HepG2 (cell line): ENCODE results near the gene SLC1A2. TPM values are rescaled to one million over a fixed set of nuclear protein-coding genes. Genes with fewer than 3 reads are reported as not detected.

Experiments used
- ATAC-seq: fragments of 200-7000 bp; cut with Tn5 transposase; 3 replicates; pipeline ENCODE4 v1.9.1; 2020; ENCODE audit warnings: mild to moderate bottlenecking, moderate library complexity
- BruUV-seq: library from RNA; stranded (reverse); fragments of 400-500 nt; replicated peaks from 2 replicates; lab custom pipeline; 2021; lab: Mats Ljungman, UMichigan
- CTCF ChIA-PET: fragments of 300-600 bp; formaldehyde crosslinking; extraction: SDS; loops from one replicate; lab custom pipeline; 2021; ENCODE audit warnings: low total read pairs, inconsistent platforms, low intra/inter-chr PET ratio; lab: Yijun Ruan, JAX
- POLR2A ChIA-PET: fragments of 350-600 bp; sonication (Branson Sonifier 250); formaldehyde crosslinking; loops from one replicate; lab custom pipeline; 2020; ENCODE audit warnings: antibody characterized with exemption, inconsistent platforms; lab: Yijun Ruan, JAX
- DNase-seq: peaks from one replicate; pipeline ENCODE4 v3.0.0-alpha.2; 2015; ENCODE audit warnings: low spot score
- FAIRE-seq: peaks from 3 replicates; lab custom pipeline; 2011; peaks lifted over from hg19 to GRCh38; lab: Jason Lieb, UNC
- H2AFZ ChIP-seq: one replicate; pipeline ENCODE4 v1.6.1; 2011; ENCODE audit warnings: low read length, inconsistent platforms
- H3K27ac ChIP-seq: fragments of 300-600 bp; 3 replicates; pipeline ENCODE4 v1.8.0; 2011; ENCODE audit warnings: mixed run types, mild to moderate bottlenecking, mixed read lengths, low read length, inconsistent platforms; ENCODE audit not compliant: insufficient read depth; ENCODE audit errors: extremely low read length
- H3K27me3 ChIP-seq, 2 experiments: fragments of 200-600 bp in 1 of 2; 2 replicates in 1 of 2; 3 replicates in 1 of 2; pipeline versions ENCODE4 v1.6.0 to v1.8.0; 2011; ENCODE audit warnings: low read length in 2 of 2, mild to moderate bottlenecking in 2 of 2, moderate library complexity in 2 of 2, inconsistent platforms in 1 of 2; ENCODE audit not compliant: insufficient read depth in 2 of 2, control insufficient read depth in 1 of 2
- H3K36me3 ChIP-seq, 2 experiments: fragments of 200-600 bp in 1 of 2; replicated peaks in 1 of 2; 2 replicates in 1 of 2; 3 replicates in 1 of 2; pipeline versions ENCODE4 v1.5.1 to v1.8.0; 2011; ENCODE audit warnings: low read length in 2 of 2, inconsistent platforms in 1 of 2; ENCODE audit not compliant: insufficient read depth in 2 of 2, control insufficient read depth in 1 of 2
- H3K4me1 ChIP-seq: 2 replicates; pipeline ENCODE4 v1.5.1; 2012; ENCODE audit warnings: low read length, inconsistent platforms; ENCODE audit not compliant: insufficient read depth
- H3K4me2 ChIP-seq: 2 replicates; pipeline ENCODE4 v1.6.0; 2011; ENCODE audit warnings: low read depth, low read length, inconsistent platforms
- H3K4me3 ChIP-seq, 3 experiments: fragments of 200-600 bp in 1 of 3; sonication (generic), shearing (Covaris generic) in 1 of 3; replicated peaks in 1 of 3; 2 replicates each; pipeline ENCODE4 v1.5.1; 2011 to 2016; ENCODE audit warnings: low read length in 3 of 3, inconsistent platforms in 2 of 3, low read depth in 2 of 3, mild to moderate bottlenecking in 2 of 3, control low read depth in 1 of 3, mixed read lengths in 1 of 3; ENCODE audit not compliant: insufficient read depth in 1 of 3
- H3K79me2 ChIP-seq: one replicate; pipeline ENCODE4 v1.6.1; 2011; ENCODE audit warnings: low read length, inconsistent platforms; ENCODE audit not compliant: insufficient read depth
- H3K9ac ChIP-seq: 2 replicates; pipeline ENCODE4 v1.6.0; 2011; ENCODE audit warnings: mild to moderate bottlenecking, low read depth, low read length, inconsistent platforms; ENCODE audit not compliant: insufficient read depth
- H3K9me3 ChIP-seq: 2 replicates; pipeline ENCODE4 v1.5.1; 2012; ENCODE audit warnings: mild to moderate bottlenecking, low read length
- H4K20me1 ChIP-seq: 2 replicates; pipeline ENCODE4 v1.6.0; 2011; ENCODE audit warnings: inconsistent platforms, mild to moderate bottlenecking, low read length, moderate library complexity; ENCODE audit not compliant: insufficient read depth
- HNRNPK ChIP-seq: fragments of 200-400 bp; formaldehyde crosslinking; IDR thresholded peaks from 2 replicates; pipeline ENCODE4 v1.6.1; 2018; ENCODE audit warnings: low read length, low read depth, moderate library complexity, mild to moderate bottlenecking; ENCODE audit not compliant: poor library complexity, severe bottlenecking
- MAFF ChIP-seq: IDR thresholded peaks from 2 replicates; pipeline ENCODE4 v1.6.1; 2011; ENCODE audit warnings: low read depth, low read length, improper control_type of control experiment
- MAFK ChIP-seq, 2 experiments: IDR thresholded peaks in 1 of 2; conservative IDR thresholded peaks in 1 of 2; 2 replicates each; pipeline ENCODE4 v1.6.1; 2011; ENCODE audit warnings: improper control_type of control experiment in 2 of 2, low read length in 2 of 2
- TOE1 ChIP-seq: sonication (generic); formaldehyde crosslinking; IDR thresholded peaks from 2 replicates; pipeline ENCODE4 v1.4.0; 2020; ENCODE audit warnings: mild to moderate bottlenecking, missing genetic modification reagents
- ZSCAN31 ChIP-seq: sonication (generic); formaldehyde crosslinking; IDR thresholded peaks from 2 replicates; pipeline ENCODE4 v1.5.0; 2020; ENCODE audit warnings: low read depth, mild to moderate bottlenecking, missing genetic modification reagents
- WGBS: methylation state at CpG from one replicate; pipeline ENCODE4 v1.1.6; 2017; ENCODE audit warnings: low lambda C conversion rate; 5-methylcytosine and 5-hydroxymethylcytosine counted together
- in situ Hi-C: cut with HindIII; loops from 2 replicates; pipeline ENCODE4 v1.10.0; 2017; ENCODE audit warnings: low pct_unique_long_range_greater_than_20kb; ENCODE audit not compliant: extremely low pct_ligation_motif_present
- intact Hi-C: fragments of 100-400 bp; cut with micrococcal nuclease; formaldehyde crosslinking; loops from one replicate; pipeline ENCODE4 v1.10.0; 2022; ENCODE audit not compliant: unreplicated experiment
- polyA plus RNA-seq, 8 experiments: library from polyadenylated mRNA; depleted of rRNA in 3 of 8; stranded (reverse) in 7 of 8; unstranded in 1 of 8; fragments of >200 nt; fragmentation: Illumina TruSeq in 4 of 8; extraction: Trizol in 4 of 8; gene quantifications; 2 replicates each; pipeline versions ENCODE4 v1.2.1 to v1.2.3, GENCODE V29; 2011 to 2016; ENCODE audit warnings: low read depth in 4 of 8, missing spikeins in 1 of 8, mixed read lengths in 1 of 8; ENCODE audit not compliant: insufficient read depth in 1 of 8
- total RNA-seq, 5 experiments: library from RNA; depleted of rRNA; stranded (reverse); fragments of >200 nt; fragmentation: Illumina TruSeq; extraction: Trizol; gene quantifications; 2 replicates each; pipeline ENCODE4 v1.2.3, GENCODE V29; 2016; ENCODE audit warnings: low read depth in 1 of 5

The SLC1A2 gene
- total and polyA plus RNA-seq, 2 of the 13 experiments (the other 11 are each of a cell fraction or from before 2014, with no cell fraction given) = 23.2 to 43.2 TPM

DNA sequence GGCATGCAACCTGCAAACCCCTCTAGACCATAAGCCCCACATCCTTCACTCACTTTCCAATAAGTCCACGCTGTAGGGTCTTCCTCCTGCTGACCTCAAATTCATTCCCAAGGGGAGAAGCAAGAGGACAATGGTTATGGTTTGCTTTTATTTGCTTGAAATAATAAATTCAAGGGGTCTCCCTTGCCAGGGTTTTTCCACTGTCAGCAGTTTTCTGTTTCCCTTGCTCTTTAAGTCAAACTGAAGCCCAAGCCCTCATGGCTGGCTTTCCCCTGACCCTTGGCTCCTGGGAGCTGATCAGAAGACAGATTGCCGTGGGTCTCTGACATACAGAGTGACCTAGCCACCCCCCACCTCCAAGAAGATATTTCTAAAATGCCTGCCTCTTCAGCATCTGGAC lies 3.9 kb downstream of the SLC1A2 start:
- in situ Hi-C loops = no loop called here
- H3K4me1 ChIP-seq = no peaks in the 10 kb centered on the region
- intact Hi-C loops = no loop called here
- H3K79me2 ChIP-seq = no peaks in the 10 kb centered on the region
- H3K9me3 ChIP-seq = no peaks in the 10 kb centered on the region
- no peak overlapping the region for H3K9ac ChIP-seq
- no peak overlapping the region for H2AFZ ChIP-seq
- CTCF ChIA-PET = no interaction called here
- H3K4me2 ChIP-seq = no peak overlapping the region
- TF ChIP-seq ZSCAN31 (CRISPR knock-in tag) = no peak
- peak; percentile 79 to 91 for TF ChIP-seq MAFK (conservative IDR thresholded peaks at IDR 0.05 in 1 of 2, IDR thresholded peaks at IDR 0.05 in 1 of 2; ENCODE audit: low read length in 2 of 2)
- peak; percentile 81 for TF ChIP-seq MAFF
- H3K27ac ChIP-seq = no peak overlapping the region
- H4K20me1 ChIP-seq = no peaks in the 10 kb centered on the region
- H3K27me3 ChIP-seq = peaks cover 7 to 39% of the 10 kb centered on the region in 2 experiments; a peak in 4 of 5 replicates
- no peak overlapping the region for H3K4me3 ChIP-seq
- 0% methylated on average over 2 of the region's 2 CpGs for WGBS
- ATAC-seq = no peak
- no peak for FAIRE-seq
- no TSS peak for BruUV-seq
- POLR2A ChIA-PET = no interaction called here
- H3K36me3 ChIP-seq = no peaks in the 10 kb centered on the region
- no peak for DNase-seq

DNA sequence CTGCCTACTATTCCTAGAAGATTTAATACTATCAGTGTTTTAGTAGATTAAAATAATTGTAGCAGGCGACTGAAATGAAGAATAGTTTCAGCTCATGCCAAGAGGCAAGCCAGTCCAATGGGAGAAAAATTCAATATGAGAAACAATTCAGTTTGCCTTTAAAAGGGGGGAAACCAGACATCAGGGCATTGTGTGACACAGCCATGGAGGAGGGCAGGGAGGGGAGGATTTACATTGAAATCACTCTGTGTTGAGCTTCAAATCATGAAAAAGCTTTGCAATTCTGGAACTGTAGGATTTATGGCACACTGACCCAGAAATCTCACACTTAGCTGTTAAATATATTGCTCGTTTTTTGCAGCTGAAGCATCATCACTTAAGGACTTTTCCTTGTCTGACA lies 4.6 kb downstream of the SLC1A2 start:
- in situ Hi-C loops = no loop called here
- BruUV-seq = no TSS peak
- TF ChIP-seq HNRNPK (no peak), TOE1 (no peak)
- TF ChIP-seq, all 625 proteins: peak for 0
- Histone ChIP-seq H4K20me1 (no peaks in the 10 kb centered on the region), H3K4me1 (no peaks in the 10 kb centered on the region), H3K9me3 (no peaks in the 10 kb centered on the region), H3K79me2 (no peaks in the 10 kb centered on the region), H3K27ac (no peak overlapping the region), H2AFZ (no peak overlapping the region), H3K4me3 (no peak overlapping the region), H3K36me3 (no peaks in the 10 kb centered on the region), H3K27me3 (peaks cover 5 to 33% of the 10 kb centered on the region in 2 experiments; a peak in 4 of 5 replicates), H3K4me2 (no peak overlapping the region), H3K9ac (no peak overlapping the region)
- intact Hi-C loops = no loop called here
- ATAC-seq = no peak
- 1% methylated on average over 2 of the region's 2 CpGs for WGBS
- FAIRE-seq = no peak
- ChIA-PET POLR2A (no interaction called here), CTCF (no interaction called here)
- no peak for DNase-seq
